Ascending aorta (tissue), 2 donors: ENCODE results near the gene ZSCAN12. TPM values are rescaled to one million over a fixed set of nuclear protein-coding genes. Genes with fewer than 3 reads are reported as not detected.

ENCODE experiments used
- DNase-seq, 2 donors: peaks; one replicate each; pipeline ENCODE4 v3.0.0-alpha.2; 2019; ENCODE audit warnings: low spot score in 2 of 2
- H3K27ac ChIP-seq, 2 donors: fragments of 200-600 bp; sonication (generic); one replicate each; pipeline ENCODE4 v1.5.1; 2016 to 2017; ENCODE audit warnings: mild to moderate bottlenecking in 1 of 2
- H3K27me3 ChIP-seq: fragments of 200-600 bp; sonication (generic); one replicate; pipeline ENCODE4 v1.5.1; 2017
- H3K36me3 ChIP-seq, 2 donors: fragments of 200-600 bp; sonication (generic); one replicate each; pipeline ENCODE4 v1.5.1; 2016
- H3K4me1 ChIP-seq, 2 donors: fragments of 200-600 bp; sonication (generic); one replicate each; pipeline ENCODE4 v1.5.1; 2016 to 2017; ENCODE audit warnings: mild to moderate bottlenecking in 1 of 2
- H3K4me3 ChIP-seq, 2 donors: fragments of 200-600 bp; sonication (generic); one replicate each; pipeline ENCODE4 v1.5.1; 2016 to 2017; ENCODE audit warnings: mild to moderate bottlenecking in 1 of 2
- H3K9me3 ChIP-seq, 2 donors: fragments of 200-600 bp; sonication (generic); one replicate each; pipeline ENCODE4 v1.5.1; 2016
- CTCF ChIP-seq, 3 experiments: fragments of 200-600 bp in 2 of 3; fragments of 450-650 bp in 1 of 3; sonication (generic) in 2 of 3; IDR thresholded peaks; one replicate each; pipeline ENCODE4 v1.5.1; 2016 to 2019; ENCODE audit warnings: antibody characterized with exemption in 3 of 3, mild to moderate bottlenecking in 1 of 3, moderate library complexity in 1 of 3
- intact Hi-C: fragments of 100-400 bp; cut with DNase I; formaldehyde crosslinking; loops from one replicate; pipeline ENCODE4 v1.15.1; 2023
- total RNA-seq: library from RNA; depleted of rRNA; stranded (reverse); fragments of >200 nt; gene quantifications from one replicate; pipeline ENCODE4 v1.1.0, GENCODE V29; 2016

The ZSCAN12 gene
- total RNA-seq, 1 donor from 2014 or later = 5.3 TPM

GRCh38 chr6:28351493-28351925, 48.0 kb downstream of the ZSCAN12 start:
- H3K4me3 ChIP-seq = peak overlapping the region in 1 of 2 donors; percentile 90
- DNase-seq = no peak
- H3K9me3 ChIP-seq = no peaks in the 10 kb centered on the region
- H3K27me3 ChIP-seq = no peaks in the 10 kb centered on the region
- no peak for TF ChIP-seq CTCF (IDR thresholded peaks at IDR 0.05)
- peaks cover 0 to 13% of the 10 kb centered on the region in 2 donors for H3K4me1 ChIP-seq
- no peak overlapping the region for H3K27ac ChIP-seq
- intact Hi-C loops = loop anchor here (2.0 to 10.0 kb wide), 2 partner anchors 85 to 1167 kb away; partner anchors contain the start of gene ZSCAN26
- H3K36me3 ChIP-seq = no peaks in the 10 kb centered on the region

- intact Hi-C loops = loop anchor here (2.0 to 10.0 kb wide), 2 partner anchors 84 to 1166 kb away; partner anchors contain the start of gene ZSCAN26
- no peaks in the 10 kb centered on the region for H3K27me3 ChIP-seq
- no peaks in the 10 kb centered on the region for H3K36me3 ChIP-seq
- H3K9me3 ChIP-seq = no peaks in the 10 kb centered on the region
- no peak for DNase-seq
- H3K4me1 ChIP-seq = peaks cover 0 to 10% of the 10 kb centered on the region in 2 donors
- no peak for TF ChIP-seq CTCF (IDR thresholded peaks at IDR 0.05)
- peak overlapping the region in 1 of 2 donors; percentile 90 for H3K4me3 ChIP-seq
- peak overlapping the region in 1 of 2 donors; percentile 2 for H3K27ac ChIP-seq
Observed at GRCh38 chr6:28351087-28351486, 48.5 kb downstream of the ZSCAN12 start.

- H3K27me3 ChIP-seq = no peaks in the 10 kb centered on the region
- no peak for TF ChIP-seq CTCF (IDR thresholded peaks at IDR 0.05)
- no peaks in the 10 kb centered on the region for H3K9me3 ChIP-seq
- peak within 1 kb of the TSS; percentile 64 to 90 for H3K4me3 ChIP-seq
- peak; percentile 29 to 90 for DNase-seq
- H3K4me1 ChIP-seq = peaks cover 0 to 10% of the 10 kb centered on the region in 2 donors
- intact Hi-C loops = loop anchor here (1.0 to 10.0 kb wide), 3 partner anchors 14 to 1165 kb away; partner anchors contain the start of genes ZSCAN26 and ZSCAN31
- no peaks in the 10 kb centered on the region for H3K36me3 ChIP-seq
- H3K27ac ChIP-seq = peak within 1 kb of the TSS; percentile 50 to 60
Observed at GRCh38 chr6:28349892-28350737, 49.4 kb downstream of the ZSCAN12 start, which contains the start of gene ZKSCAN3. ZKSCAN3 (plus strand) TSS chr6:28349947; CDS start chr6:28359587, 9,640 bp downstream.

GRCh38 chr6:28349344-28349891, 50.1 kb downstream of the ZSCAN12 start:
- TF ChIP-seq CTCF (IDR thresholded peaks at IDR 0.05) = no peak
- Histone ChIP-seq H3K4me3 (peak overlapping the region; percentile 64 to 90), H3K27ac (peak overlapping the region; percentile 50 to 60), H3K36me3 (no peaks in the 10 kb centered on the region), H3K4me1 (peaks cover 0 to 7% of the 10 kb centered on the region in 2 donors), H3K27me3 (no peaks in the 10 kb centered on the region), H3K9me3 (no peaks in the 10 kb centered on the region)
- intact Hi-C loops = loop anchor here (1.0 kb wide), 1 partner anchor 13 kb away; the partner anchor contains the start of gene ZSCAN31
- DNase-seq = no peak

GRCh38 chr6:28347119-28347518, 52.4 kb downstream of the ZSCAN12 start:
- Histone ChIP-seq H3K9me3 (no peaks in the 10 kb centered on the region), H3K27me3 (no peaks in the 10 kb centered on the region), H3K4me3 (no peak overlapping the region), H3K36me3 (no peaks in the 10 kb centered on the region), H3K4me1 (peaks cover 0 to 7% of the 10 kb centered on the region in 2 donors), H3K27ac (no peak overlapping the region)
- no peak for TF ChIP-seq CTCF (IDR thresholded peaks at IDR 0.05)
- DNase-seq = no peak
- intact Hi-C loops = no loop called here
